Prostate gland (tissue), 2 donors: ENCODE results near the gene ASCL2. TPM values are rescaled to one million over a fixed set of nuclear protein-coding genes. Genes with fewer than 3 reads are reported as not detected.

Experiments
- DNase-seq: peaks from one replicate; pipeline ENCODE4 v3.0.0-alpha.2; 2019; ENCODE audit warnings: low spot score
- H3K27ac ChIP-seq, 2 donors: fragments of 200-600 bp; sonication (generic); 2 replicates each; pipeline ENCODE4 v1.5.1; 2017 to 2019
- H3K27me3 ChIP-seq: fragments of 200-600 bp; sonication (generic); replicated peaks from 2 replicates; pipeline ENCODE4 v1.5.1; 2019; ENCODE audit not compliant: insufficient read depth
- H3K36me3 ChIP-seq, 2 donors: fragments of 200-600 bp; sonication (generic); 1 replicate in 1 of 2; 2 replicates in 1 of 2; pipeline versions ENCODE4 v1.5.1 to v1.8.1; 2017 to 2019
- H3K4me1 ChIP-seq: fragments of 200-600 bp; sonication (generic); replicated peaks from 2 replicates; pipeline ENCODE4 v1.5.1; 2019
- H3K4me3 ChIP-seq, 2 donors: fragments of 200-600 bp; sonication (generic); 2 replicates each; pipeline ENCODE4 v1.5.1; 2017 to 2019
- H3K9me3 ChIP-seq: fragments of 200-600 bp; sonication (generic); 2 replicates; pipeline ENCODE4 v1.5.1; 2017
- POLR2A ChIP-seq: fragments of 450-650 bp; IDR thresholded peaks from one replicate; pipeline ENCODE4 v1.6.1; 2016; ENCODE audit warnings: antibody characterized with exemption, mild to moderate bottlenecking
- POLR2AphosphoS5 ChIP-seq: sonication (generic); formaldehyde crosslinking; IDR thresholded peaks from one replicate; pipeline ENCODE4 v1.6.1; 2017; ENCODE audit warnings: antibody characterized with exemption
- WGBS: methylation state at CpG from one replicate; pipeline ENCODE4 v1.1.5; 2018; 5-methylcytosine and 5-hydroxymethylcytosine counted together
- intact Hi-C: fragments of 100-400 bp; cut with DNase I; formaldehyde crosslinking; loops from one replicate; pipeline ENCODE4 v1.14.2; 2022
- total RNA-seq, 2 donors: library from RNA; depleted of rRNA; stranded (reverse); fragments of >200 nt; gene quantifications; one replicate each; pipeline ENCODE4 v1.1.0, GENCODE V29; 2016
- TF ChIP-seq, protein P1 (sequence below), 4 experiments: fragments of 200-600 bp in 2 of 4; fragments of 450-650 bp in 2 of 4; sonication (generic) in 2 of 4; IDR thresholded peaks; 1 replicate in 3 of 4; 2 replicates in 1 of 4; pipeline ENCODE4 v1.5.1; 2016 to 2019; ENCODE audit warnings: antibody characterized with exemption in 4 of 4, mild to moderate bottlenecking in 2 of 4, moderate library complexity in 2 of 4

ASCL2 gene
- total RNA-seq, 2 donors from 2014 or later, result 3.9 to 7.9 TPM

DNA sequence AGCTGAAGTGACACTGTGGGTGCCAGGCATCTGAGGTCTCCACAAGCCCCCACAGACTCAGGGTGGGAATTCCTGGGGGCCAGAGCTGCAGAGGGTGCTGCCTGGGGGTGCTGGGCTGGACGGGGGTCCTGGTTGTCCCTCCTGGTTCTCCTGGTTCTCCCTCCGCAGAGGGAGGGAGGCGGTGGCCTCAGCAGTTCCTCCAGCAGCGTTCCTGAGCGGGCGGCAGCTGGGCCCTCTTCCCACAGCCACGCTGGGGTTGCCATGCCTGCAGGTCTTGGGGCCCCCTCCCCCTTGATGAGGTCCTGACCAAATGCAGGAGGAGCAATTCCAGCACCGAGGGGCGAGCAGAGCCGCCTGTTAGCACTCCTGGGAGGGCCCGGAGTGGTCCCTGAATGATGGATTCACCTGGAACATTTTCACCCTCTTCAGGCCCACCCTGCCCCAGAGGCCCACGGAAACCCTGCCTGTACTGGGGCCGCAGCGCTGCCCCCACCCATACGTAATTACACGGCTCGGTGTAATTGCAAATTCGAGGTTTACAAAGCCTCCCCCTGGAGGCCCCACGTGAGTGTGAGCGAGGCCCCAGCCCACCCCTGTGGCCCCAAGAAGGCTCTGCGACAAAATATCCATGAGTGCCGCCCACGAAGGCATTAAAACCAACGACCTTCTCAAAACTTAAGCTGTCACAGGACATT lies 30.7 kb upstream of the ASCL2 start:
- no peaks in the 10 kb centered on the region for H3K9me3 ChIP-seq
- no peaks in the 10 kb centered on the region for H3K36me3 ChIP-seq
- intact Hi-C loops, result loop anchor here (5.0 kb wide), 1 partner anchor 109 kb away; no protein-coding TSS in a partner anchor
- no peak overlapping the region for H3K4me3 ChIP-seq
- H3K4me1 ChIP-seq, result no peaks in the 10 kb centered on the region
- no peak for DNase-seq
- H3K27me3 ChIP-seq, result no peaks in the 10 kb centered on the region
- WGBS, result 67% methylated on average over 22 of the region's 24 CpGs
- H3K27ac ChIP-seq, result no peak overlapping the region
- TF ChIP-seq POLR2AphosphoS5, result no peak
- TF ChIP-seq POLR2A, result no peak
- TF ChIP-seq, protein P1, sequence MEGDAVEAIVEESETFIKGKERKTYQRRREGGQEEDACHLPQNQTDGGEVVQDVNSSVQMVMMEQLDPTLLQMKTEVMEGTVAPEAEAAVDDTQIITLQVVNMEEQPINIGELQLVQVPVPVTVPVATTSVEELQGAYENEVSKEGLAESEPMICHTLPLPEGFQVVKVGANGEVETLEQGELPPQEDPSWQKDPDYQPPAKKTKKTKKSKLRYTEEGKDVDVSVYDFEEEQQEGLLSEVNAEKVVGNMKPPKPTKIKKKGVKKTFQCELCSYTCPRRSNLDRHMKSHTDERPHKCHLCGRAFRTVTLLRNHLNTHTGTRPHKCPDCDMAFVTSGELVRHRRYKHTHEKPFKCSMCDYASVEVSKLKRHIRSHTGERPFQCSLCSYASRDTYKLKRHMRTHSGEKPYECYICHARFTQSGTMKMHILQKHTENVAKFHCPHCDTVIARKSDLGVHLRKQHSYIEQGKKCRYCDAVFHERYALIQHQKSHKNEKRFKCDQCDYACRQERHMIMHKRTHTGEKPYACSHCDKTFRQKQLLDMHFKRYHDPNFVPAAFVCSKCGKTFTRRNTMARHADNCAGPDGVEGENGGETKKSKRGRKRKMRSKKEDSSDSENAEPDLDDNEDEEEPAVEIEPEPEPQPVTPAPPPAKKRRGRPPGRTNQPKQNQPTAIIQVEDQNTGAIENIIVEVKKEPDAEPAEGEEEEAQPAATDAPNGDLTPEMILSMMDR (IDR thresholded peaks at IDR 0.05), result no peak

DNA sequence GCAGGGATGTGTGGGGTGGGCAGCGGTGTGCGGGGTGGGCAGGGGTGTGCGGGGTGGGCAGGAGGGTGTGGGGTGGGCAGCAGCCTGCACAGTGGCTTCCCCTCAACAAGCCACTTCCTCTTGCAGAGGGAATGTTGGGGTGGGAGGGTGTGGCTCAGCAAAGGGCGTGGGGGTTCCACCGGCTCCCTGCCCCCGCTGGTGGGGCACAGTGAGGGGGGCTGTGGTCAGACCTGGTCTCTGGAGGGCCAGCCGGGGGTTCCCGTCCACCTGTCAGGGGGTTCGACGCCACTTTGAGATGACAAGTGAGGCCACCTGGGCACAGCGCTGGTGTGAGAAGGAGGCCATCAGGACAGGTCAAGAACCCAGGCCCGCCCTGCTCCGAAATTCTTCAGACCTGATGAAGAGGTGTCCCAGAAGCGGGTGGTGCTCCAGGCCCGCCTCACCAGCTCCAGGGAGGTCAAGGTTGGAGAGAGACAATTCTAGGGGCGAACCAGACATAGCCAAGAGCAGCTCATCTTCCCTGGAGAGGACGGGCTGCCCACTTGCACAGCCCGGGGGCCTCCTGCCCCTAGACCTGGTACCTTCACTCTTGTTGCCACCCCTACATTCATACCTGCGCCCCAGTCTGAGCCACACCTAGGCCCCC lies 30.0 kb upstream of the ASCL2 start:
- Histone ChIP-seq H3K36me3 (no peaks in the 10 kb centered on the region), H3K9me3 (no peaks in the 10 kb centered on the region), H3K27ac (no peak overlapping the region), H3K27me3 (no peaks in the 10 kb centered on the region), H3K4me1 (no peaks in the 10 kb centered on the region), H3K4me3 (no peak overlapping the region)
- intact Hi-C loops, result loop anchor here (5.0 kb wide), 1 partner anchor 108 kb away; no protein-coding TSS in a partner anchor
- TF ChIP-seq POLR2A (no peak), POLR2AphosphoS5 (no peak)
- TF ChIP-seq, protein P1 (IDR thresholded peaks at IDR 0.05), result no peak
- 69% methylated on average over 19 of the region's 19 CpGs for WGBS
- DNase-seq, result no peak

DNA sequence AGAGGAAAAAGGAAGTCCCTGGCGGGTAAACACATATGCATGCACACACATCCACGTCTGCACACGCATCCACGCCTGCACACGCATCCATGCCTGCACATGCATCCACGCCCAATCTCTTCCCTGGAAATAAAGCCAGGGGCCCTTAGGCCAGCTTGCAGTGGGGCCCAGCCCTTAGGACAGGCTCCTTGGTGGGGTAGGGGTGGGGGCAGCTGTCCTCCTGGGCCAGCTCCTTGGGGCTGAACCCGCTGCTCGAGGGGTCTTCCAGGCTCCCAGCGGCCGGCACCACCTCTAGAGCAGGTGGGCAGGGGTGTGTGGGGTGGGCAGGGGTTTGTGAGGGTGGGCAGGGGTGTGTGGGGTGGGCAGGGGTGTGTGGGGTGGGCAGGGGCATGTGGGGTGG lies 29.4 kb upstream of the ASCL2 start:
- TF ChIP-seq POLR2A (no peak), POLR2AphosphoS5 (no peak)
- TF ChIP-seq, protein P1 (IDR thresholded peaks at IDR 0.05), result no peak
- H3K4me1 ChIP-seq, result no peaks in the 10 kb centered on the region
- WGBS, result 78% methylated on average over 7 of the region's 10 CpGs
- H3K27me3 ChIP-seq, result no peaks in the 10 kb centered on the region
- intact Hi-C loops, result loop anchor here (5.0 kb wide), 1 partner anchor 107 kb away; no protein-coding TSS in a partner anchor
- H3K27ac ChIP-seq, result no peak overlapping the region
- DNase-seq, result no peak
- no peak overlapping the region for H3K4me3 ChIP-seq
- no peaks in the 10 kb centered on the region for H3K36me3 ChIP-seq
- H3K9me3 ChIP-seq, result no peaks in the 10 kb centered on the region

DNA sequence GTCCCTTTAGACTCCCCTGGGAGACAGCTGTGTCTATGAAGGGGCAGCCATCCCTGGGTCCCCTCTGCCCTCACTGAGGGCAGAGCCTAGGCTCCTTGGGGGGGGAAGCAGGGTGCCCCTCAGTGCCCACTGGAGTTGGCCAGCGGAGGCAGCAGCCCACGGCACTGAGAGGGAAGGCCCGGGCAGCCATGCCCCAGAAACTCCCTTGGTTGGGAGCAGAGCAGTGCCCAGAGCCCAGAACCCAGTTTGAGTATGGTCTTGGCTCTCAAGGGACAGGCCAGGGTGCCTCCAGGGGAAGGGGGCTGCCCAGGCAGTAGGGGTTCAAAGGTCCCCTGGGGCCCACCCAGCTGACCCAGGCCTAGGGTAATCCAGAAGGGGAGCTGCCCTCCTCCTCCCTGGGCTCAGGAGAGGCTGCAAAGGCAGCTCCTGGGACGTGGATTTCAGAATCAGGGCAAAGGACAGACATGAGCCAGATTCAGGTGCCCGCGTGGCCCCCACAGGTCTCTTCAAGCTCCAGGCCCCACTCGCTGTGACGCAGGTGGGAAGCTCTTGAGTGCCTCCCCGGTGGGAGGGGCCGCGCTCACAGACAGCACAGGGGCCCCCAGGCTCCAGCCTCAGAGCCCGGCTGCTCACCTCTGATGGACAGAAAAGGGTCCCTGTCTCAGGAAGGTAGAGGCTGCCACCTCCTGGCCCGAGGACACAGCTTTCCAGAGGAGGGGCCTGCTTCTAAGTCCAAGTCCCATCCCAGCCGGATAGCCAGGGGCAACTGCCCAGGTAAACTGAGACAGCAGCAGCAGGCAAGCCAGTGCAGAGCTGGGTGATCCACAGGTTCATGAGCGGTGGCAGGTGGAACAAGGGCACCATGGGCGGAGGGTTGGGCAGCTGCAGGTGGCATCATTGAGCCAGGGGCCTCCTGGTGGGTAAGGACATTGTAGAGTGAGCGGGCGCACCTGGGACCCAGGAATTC lies 28.7 kb upstream of the ASCL2 start:
- Histone ChIP-seq H3K4me1 (no peaks in the 10 kb centered on the region), H3K36me3 (no peaks in the 10 kb centered on the region), H3K4me3 (no peak overlapping the region), H3K9me3 (no peaks in the 10 kb centered on the region), H3K27ac (no peak overlapping the region), H3K27me3 (no peaks in the 10 kb centered on the region)
- WGBS, result 32% methylated on average over 12 of the region's 18 CpGs
- TF ChIP-seq, protein P1 (IDR thresholded peaks at IDR 0.05), result peak in 3 of 4 experiments; percentile 59 to 87 (median 82)
- no peak for TF ChIP-seq POLR2A
- DNase-seq, result peak; percentile 58
- intact Hi-C loops, result no loop called here
